GM19240 (cell line): ENCODE measurements around the gene SYNGR1.

Experiments used
- DNase-seq: peaks from one replicate; pipeline ENCODE4 v3.0.0; 2011; ENCODE audit warnings: low spot score; ENCODE audit not compliant: insufficient read length

Gene SYNGR1

GRCh38 chr22:39429186-39429585, 79.4 kb downstream of the SYNGR1 start:
- no peak for DNase-seq

- DNase-seq, result no peak
Observed at GRCh38 chr22:39429916-39430575, 80.3 kb downstream of the SYNGR1 start.

- DNase-seq, result no peak
Observed at GRCh38 chr22:39430576-39431150, 80.9 kb downstream of the SYNGR1 start.

- DNase-seq, result no peak
Observed at GRCh38 chr22:39431216-39431801, 81.5 kb downstream of the SYNGR1 start.

- no peak for DNase-seq
Observed at GRCh38 chr22:39431821-39432251, 82.0 kb downstream of the SYNGR1 start.

GRCh38 chr22:39432361-39432811, 82.6 kb downstream of the SYNGR1 start:
- no peak for DNase-seq

GRCh38 chr22:39433476-39434242, 83.9 kb downstream of the SYNGR1 start:
- no peak for DNase-seq

GRCh38 chr22:39434243-39434653, 84.5 kb downstream of the SYNGR1 start:
- no peak for DNase-seq

- DNase-seq, result no peak
Observed at GRCh38 chr22:39434721-39435120, 84.9 kb downstream of the SYNGR1 start.
